SIG-M5 (cell line): ENCODE measurements around the gene IL4R.
"Not testable (repeated sequence)": the region's sequence is repeated elsewhere in the genome, so short reads cannot be mapped to it uniquely, and the experiment has no call there.

ENCODE experiments used
- DNase-seq: peaks from one replicate; lab custom pipeline; 2025; lab: John Stamatoyannopoulos, UW

Gene IL4R

DNA sequence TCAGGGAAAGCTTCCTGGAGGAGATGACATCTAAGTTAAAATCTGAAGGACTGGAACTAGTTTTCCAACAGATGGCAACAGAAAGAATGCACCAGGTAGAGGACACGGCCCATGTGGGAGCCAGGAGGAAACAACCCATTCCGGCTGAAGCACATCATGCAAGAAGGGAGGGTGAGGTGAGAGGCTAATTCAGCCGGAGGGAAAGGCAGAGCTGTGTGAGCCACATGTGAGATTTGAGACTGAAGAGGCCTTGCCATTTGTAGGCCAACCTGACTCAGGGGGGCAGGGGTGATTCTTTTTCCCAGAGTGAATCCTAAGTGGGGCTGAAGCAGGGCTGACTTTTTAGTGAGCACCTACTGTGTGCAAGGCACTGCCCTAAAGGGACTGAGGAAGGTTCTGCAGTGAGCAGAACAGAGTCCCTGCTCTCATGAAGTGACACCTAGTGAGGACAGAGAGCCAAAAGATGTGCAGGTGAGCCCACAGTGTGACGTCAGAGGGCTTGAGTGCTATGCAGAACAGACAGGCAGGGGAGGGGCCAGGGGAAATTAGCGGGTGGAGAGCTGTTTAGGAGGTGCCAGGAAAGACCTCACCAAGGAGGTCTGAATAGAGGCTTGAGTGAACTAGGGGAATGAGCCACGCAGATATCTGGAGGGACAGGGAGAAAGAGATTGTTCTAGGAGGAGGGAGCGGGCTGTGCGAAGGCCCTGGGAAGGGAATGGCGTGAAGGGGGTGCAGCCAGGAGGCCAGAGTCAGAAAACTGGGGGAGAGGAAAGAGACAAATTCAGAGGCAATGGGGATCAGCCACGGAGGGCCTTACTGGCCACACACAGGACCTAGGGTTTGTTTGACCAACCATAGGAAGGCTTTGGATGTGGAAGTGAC, 68.4 kb downstream of the IL4R start:
- DNase-seq, result no peak

DNA sequence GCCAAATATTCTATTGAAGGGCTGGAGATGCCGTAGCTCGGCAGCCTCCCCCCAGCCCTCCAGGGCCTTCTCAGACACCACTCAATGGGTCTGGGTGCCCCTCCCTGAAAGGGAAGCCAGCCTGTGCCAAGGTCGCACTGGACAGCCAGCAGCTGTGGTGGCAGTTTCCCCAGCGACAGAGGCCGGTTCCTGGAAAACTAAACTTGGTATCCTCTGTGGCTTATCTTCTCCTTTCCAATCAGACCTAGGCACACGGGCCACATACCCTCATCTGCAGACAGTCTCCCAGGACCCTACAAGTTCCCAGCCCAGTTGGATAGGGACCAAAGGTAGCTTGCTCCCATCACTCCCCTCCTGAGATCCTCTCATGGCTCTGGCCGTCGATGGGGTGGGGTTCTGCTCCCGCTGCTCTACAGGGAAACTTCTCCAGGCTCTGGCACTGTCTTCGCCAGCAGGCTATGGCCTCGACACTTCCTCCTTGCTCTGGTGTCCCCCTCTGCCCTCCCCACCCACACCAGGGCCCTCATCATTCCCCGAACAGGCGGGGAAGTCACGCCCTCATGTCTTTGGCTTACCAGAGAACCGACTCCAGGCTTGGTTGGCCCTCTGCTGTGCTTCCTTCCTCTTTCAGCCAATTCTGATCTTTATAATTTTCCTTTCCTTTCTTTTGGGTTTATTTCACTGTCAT, 69.9 kb downstream of the IL4R start:
- no peak for DNase-seq

DNA sequence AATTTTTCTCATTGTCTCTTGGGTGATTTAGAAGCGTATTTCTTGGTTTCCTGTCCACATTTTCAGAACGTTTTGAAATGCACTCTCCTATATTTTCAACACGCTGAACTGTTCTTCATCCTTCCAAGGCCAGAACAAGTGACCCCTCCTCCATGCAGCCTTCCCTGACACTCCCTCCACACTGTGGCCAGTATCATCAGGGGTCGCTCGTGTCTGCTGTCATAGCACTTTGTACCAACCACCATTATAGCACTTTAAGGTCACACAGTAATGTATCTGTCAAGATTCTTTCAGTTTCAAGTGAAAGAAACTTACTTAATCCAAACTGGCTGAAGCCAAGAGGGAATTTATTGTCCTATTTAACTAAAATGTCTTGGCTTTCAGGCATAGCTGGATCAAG, 70.7 kb downstream of the IL4R start:
- DNase-seq, result no peak

DNA sequence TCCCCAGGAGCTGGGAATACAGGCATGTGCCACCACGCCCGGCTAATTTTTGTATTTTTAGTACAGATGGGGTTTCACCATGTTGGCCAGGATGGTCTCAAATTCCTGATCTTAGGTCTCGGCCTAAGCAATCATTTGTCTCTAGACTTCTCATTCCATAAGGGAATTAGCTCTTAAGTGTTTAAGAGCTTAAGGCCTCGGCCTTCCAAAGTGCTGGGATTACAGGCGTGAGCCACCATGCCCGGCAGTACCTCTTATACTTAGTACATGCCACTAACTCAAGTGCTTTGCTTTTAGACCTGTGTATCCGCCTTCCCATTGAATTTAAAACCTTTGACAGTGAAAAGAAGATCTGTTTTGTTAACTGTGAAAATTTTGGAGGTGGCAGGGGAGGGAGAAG, 71.6 kb downstream of the IL4R start:
- DNase-seq, result no peak

DNA sequence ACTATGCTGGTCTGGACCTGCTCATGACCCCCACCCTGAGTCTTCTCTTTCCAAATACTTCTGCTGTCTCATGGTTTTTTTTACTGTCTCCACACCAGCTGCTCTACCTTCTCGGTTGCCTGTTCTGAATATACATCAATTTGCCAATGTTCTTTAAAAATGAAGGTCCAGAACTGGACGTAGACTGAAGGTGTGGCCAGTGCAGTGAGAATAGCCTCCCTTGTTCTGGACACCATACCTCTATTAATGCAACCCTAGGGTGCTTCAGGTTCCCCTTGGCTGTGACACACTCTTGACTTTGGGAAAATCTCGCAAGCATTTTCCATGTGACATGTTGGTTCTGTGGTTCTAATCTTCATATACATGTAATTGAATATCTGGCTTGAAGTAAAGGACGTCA, 72.9 kb downstream of the IL4R start:
- DNase-seq, result no peak

DNA sequence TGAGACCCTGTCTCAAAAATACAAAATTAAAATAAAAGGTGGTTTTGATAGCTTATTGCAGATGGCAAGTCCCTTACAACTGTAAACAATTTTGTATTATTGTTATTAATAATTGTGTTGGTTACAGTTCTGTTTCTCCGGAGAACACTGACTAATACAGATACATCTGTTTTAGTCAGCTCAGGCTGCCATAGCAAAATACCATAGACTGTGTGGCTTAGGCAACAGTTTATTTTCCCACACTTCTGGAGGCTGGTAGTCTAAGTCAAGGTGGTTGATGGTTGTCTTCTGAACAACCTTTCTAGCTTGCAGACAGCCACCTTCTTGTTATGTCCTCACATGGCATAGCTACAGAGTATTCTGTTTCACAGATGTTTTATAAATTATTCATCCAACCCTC, 74.0 kb downstream of the IL4R start:
- DNase-seq, result no peak

DNA sequence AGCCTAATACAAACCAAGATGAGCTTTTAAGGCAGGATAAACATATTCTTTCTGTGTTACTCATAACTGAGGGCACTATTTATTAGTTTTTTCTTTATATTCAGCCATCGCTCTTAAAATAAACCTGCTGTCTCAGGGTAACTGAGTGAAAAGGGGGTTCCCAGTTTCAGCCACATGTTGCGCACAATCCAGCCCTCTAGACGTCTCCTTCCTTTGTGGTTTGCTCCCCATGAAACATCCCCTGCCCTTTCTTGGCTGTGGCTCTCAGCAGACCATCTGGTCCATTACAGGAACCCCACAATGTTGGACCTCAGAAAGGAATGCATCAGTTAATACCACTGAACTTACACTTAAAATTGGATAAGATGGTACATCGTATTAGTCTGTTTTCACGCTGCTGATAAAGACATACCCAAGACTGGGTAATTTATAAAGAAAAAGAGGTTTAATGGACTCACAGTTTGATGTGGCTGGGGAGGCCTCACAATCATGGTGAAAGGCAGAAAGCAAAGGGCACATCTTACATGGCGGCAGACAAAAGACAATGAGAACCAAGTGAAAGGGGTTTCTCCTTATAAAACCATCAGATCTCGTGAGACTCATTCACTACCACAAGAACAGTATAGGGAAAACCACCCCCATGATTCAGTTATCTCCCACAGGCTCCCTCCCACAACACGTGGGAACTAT, 75.6 kb downstream of the IL4R start:
- no peak for DNase-seq

DNA sequence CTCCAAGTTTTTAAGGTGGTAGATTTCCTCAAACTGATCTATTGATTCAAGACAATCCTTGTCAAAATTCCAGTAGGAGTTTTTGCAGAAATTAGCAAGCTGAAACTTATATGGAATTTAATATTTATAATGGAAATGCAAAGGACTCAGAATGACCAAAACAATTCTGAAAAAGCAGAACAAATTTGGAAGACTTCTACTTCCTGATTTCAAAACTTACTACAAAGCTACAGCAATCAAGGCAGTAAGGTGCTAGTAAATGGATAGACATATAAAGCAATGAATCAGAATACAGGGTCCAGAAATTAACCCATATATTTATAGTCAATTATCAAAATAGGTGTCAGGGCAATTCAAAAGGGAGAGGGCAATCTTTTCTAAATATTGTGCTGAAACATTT, 76.4 kb downstream of the IL4R start:
- no peak for DNase-seq

DNA sequence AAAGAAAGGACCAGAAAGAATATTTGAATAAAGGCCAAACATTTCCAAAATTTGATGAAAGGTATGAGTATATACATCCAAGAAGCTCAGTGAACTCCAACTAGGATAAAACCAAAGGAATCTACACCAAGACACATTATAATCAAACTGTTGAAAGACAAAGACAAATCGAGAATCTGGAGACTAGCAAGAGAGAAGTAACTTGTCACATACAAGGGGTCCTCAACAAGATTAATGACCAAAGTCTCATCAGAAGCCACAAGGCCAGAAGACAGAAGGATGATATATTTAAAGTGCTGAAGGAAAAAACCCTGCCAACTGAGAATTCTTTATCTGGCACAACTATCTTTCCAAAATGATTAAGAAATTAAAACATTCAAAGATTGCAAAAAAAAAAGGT, 78.9 kb downstream of the IL4R start:
- DNase-seq, result no peak

DNA sequence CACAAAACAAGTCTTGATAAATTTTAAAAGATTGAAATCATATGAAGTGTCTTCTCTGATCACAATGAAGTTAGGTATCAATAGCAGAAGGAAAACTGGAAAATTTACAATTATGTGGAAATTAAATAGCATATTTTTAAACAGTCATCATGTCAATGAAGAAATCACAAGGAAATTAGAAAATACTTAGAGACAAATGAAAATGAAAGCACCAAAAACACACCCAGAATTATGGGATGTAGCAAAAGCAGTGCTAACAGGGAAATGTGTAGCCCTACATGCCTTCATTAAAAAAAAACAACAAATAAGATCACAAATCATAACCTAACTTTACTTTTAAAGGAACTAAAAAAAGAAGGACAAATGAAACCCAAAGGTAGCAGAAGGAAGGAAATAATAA, 80.7 kb downstream of the IL4R start:
- DNase-seq, result no peak

DNA sequence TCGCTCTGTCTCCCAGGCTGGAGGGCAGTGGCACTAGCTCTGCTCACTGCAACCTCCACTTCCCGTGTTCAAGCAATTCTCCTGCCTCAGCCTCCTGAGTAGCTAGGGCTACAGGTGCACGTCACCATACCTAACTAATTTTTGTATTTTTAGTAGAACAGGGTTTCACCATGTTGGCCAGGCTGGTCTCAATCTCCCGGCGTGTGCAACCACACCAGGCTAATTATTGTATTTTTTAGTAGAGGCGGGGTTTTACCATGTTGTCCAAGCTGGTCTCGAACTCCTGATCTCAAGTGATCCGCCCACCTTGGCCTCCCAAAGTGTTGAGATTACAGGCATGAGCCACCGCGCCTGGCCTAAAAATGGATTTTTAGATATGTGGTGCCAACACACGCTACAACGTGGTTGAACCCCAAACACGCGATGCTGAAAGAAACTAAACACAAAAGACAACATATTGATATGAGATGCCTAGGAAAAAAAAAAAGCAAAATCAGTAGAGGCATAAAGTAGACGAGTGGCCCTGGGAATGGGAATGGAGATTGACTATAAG, 84.6 kb downstream of the IL4R start:
- DNase-seq, result not testable (repeated sequence)

DNA sequence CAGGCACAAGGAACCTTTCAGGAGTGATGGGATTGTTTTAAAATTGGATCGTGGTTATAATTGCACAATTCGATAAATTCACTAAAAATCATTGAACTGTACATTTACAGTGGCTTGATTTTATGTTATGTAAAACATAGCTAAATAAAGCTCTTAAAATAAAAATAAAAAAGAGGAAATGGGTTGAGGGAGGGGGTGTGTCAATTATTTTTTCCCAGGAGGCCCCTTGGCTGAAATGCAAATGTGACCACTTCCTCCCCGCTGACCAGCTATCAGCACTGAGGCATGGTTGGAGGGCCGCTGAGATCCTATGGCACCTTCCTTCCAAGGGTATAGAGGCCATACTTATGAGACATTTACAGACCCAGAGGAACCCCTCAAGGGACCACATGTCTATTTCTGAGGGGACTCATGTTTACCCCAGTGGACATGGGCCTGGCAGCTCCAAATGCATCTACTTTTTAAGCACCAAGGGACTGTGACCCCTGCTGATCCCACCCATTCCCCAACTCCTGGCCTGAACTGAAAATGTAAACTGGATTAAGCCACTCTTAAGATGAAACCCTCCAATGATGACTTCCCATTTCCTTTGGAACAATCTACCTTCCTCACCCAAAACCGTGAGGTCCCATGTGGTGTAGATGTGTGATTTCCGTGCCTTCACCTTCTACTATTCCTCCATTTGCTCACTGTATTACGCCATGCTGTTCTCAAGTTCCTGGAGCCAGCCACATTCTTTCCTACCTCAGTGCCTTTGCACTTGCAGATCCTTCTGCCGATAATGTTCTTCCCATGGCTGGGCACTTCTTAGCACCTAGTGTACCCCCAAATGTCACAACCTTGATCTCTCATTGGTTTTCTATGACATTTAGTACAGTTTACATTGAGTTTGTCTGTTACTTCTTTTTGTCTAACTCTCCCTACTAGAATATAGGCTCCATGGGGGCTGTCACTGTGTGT, 85.4 kb downstream of the IL4R start:
- no peak for DNase-seq

DNA sequence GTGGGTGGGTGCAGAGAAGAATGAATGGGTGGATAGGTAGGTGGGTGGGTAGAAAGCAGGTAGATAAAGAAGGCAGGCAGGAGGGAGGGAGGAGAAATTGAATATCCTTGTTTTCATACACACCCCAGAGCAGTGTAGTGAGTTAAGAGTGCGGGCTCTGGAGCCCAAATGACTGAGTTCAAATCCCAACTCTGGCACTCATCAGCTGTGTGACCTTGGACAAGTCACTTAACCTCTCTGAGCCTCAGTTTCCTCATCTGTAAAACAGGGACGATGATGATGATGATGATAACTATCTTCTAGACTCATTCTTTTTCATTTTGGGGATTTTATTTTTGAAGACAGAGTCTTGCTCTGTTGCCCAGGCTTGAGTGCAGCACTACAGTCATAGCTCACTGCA, 86.2 kb downstream of the IL4R start:
- no peak for DNase-seq

DNA sequence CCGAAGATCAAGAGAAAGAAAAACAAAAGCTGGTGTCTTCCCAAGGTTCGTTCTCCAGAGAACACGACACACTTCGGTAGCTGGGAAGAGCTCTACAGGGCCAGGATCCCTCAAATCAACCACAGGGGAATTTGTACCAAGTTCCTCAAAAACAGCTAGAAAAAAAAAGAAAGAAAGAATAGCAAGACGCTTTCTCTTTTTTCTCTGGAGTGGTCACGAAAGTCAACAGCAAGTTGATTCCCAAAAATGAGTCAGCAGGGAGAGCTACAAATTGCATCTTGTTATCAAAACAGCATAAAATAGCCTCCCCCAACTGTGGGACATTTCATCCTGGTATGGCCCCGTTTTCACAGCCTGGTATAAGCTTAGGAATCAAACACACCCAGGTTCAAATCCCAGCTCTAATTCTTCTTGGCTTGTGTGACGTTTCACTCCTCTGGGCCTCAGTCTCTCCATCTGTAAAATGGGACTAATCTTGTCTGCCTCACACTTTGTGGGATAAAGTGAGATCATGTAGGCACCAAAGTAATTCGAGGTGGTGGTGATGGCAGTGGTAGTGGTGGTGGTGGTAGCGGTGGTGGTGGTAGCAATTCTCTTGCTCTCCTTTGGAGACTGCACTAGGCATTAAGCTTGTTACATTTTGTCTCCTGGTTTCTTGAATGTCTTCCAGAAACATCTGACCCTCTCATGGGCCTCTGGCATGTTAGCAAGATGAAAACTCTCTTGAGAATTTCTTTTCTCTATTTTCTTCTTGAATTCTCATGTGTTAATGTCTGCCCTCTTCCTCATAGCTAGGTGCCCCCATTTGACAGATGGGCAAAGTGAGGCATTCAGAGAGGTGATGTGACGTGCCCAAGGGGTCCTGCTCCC, 87.2 kb downstream of the IL4R start:
- no peak for DNase-seq

DNA sequence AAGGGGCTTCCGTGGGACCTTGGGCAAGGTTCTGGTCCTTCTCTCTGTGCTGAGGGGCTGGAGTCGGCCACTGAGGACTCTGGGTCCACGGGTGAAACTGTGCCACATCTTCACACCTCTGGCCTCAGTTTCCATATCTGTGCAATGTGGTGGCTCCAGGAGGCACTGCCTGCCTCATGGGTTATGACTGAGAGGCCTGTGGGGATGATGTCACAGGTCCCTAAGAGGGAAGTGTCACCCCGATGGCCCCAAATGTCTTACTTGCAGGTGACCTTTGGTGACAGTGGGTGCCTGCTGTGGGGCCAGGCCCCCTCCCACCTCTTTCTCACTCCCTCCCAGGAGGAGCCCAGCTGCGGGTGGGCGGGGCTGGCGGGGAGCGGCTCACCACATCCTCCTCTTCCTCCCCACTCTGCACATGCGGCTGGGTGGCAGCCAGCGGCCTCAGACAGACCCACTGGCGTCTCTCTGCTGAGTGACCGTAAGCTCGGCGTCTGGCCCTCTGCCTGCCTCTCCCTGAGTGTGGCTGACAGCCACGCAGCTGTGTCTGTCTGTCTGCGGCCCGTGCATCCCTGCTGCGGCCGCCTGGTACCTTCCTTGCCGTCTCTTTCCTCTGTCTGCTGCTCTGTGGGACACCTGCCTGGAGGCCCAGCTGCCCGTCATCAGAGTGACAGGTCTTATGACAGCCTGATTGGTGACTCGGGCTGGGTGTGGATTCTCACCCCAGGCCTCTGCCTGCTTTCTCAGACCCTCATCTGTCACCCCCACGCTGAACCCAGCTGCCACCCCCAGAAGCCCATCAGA, 88.2 kb downstream of the IL4R start, which contains the start of gene IL21R:
IL21R (plus strand) TSS at position 407 of the 801 bp plus-strand sequence. CDS start 27,898 bp downstream, outside the sequence.
- DNase-seq, result no peak

DNA sequence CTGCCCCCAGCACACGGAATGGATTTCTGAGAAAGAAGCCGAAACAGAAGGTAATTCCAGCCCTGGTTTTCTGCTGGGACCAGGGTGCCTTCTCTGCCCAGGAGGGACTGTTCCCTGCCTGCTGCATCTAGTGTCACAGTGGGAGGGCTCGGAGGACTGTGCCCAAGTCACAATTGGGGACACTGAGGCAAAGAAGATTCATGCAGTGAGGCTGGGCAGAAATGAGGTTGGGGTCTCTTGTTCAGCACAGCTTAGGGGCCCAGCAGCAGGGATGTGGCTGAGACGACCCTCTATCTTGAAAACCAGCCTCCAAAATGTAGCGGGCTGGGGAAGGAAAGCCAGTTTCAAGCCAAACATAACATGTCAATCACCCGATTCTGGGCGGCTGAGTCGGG, 88.8 kb downstream of the IL4R start:
- no peak for DNase-seq

DNA sequence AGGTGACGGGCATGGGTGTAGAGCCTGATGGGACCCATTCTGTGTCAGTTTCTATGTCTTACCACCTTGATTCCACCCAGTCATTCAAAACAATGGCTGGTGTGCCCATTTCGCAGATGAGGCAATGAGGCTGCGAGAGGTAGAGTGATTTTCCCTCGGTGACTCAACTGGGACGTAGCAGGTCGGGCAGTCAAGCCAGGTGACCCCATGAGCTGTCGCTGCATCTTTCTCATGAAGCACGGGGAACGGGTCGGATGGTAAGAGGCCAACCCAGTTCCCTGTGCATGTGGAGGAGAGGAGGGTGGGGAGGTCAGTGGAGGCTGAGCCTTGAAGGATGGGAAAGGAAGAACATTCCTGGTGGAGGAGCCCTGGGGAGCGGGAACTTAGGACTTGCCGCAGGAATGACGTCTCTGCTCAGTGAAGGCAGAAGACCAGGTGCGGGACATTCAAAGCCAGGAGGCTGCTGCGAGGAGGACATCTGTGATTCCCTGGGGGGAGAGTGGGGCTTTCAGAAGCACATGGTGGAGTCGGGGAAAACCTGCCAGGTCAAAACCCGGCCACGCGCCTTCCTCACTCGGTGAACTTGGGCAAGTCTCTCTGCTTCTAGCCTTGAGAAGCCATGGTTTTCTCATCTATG, 89.3 kb downstream of the IL4R start:
- no peak for DNase-seq

DNA sequence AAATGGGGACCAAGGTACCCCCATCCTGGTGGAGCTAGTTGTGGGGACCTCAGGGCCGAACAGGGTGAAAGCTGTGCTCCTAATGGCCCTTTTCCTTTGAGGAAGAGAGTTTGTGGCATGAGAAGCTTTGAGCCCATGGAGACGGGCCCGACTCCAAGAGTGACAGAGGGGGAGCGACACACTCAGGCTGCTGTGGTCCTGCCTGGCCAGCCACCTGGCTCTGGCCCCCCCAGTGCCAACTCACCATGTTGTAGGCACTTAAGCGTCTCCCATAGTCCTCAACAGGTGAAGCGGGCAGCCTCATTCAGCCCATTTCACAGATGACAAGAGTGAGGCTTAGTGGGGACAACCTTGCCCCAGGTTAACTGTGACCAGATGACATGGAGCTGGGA, 89.8 kb downstream of the IL4R start:
- DNase-seq, result no peak
